ENCODE data around the gene ZBTB17.

DNA sequence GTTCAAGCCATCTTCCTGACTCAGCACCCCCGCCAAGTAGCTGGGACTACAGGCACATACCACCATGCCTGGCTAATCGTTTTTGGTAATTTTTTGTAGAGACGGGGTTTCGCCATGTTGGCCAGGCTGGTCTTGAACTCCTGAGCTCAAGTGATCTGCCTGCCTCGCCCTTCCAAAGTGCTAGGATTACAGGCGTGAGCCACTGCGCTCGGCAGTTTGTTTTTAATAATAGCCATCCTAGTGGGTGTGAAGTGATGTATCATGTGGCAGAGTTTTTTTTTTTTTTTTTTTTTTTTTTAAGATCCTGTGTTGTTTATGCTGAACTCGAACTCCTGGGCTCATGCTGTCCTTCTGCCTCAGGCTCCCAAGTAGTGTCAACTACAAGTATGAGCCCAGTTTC, 76.6 kb downstream of the ZBTB17 start:
- TF ChIP-seq POLR2A (IDR thresholded peaks at IDR 0.05; ENCODE audit: low read depth, low read length) (no peak), SKIL (IDR thresholded peaks at IDR 0.05; ENCODE audit: low read depth, poor library complexity, severe bottlenecking) (no peak), ZSCAN29 (IDR thresholded peaks at IDR 0.05) (no peak)
- TF ChIP-seq, protein P1, sequence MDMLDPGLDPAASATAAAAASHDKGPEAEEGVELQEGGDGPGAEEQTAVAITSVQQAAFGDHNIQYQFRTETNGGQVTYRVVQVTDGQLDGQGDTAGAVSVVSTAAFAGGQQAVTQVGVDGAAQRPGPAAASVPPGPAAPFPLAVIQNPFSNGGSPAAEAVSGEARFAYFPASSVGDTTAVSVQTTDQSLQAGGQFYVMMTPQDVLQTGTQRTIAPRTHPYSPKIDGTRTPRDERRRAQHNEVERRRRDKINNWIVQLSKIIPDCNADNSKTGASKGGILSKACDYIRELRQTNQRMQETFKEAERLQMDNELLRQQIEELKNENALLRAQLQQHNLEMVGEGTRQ (IDR thresholded peaks at IDR 0.05; ENCODE audit: borderline replicate concordance, low read depth, low read length): no peak
